Activated T-cell treated with anti-CD3 and anti-CD28 coated beads, Interleukin-2, amount 50 U/mL, for 1 hour (primary cell): ENCODE results near the gene RASGRF2.
A peak's percentile ranks its signal among the peaks of the same experiment; 100 is the strongest.

ENCODE experiments used
- DNase-seq: peaks from one replicate; pipeline ENCODE4 v3.0.0-alpha.2; 2020

The RASGRF2 gene

DNA sequence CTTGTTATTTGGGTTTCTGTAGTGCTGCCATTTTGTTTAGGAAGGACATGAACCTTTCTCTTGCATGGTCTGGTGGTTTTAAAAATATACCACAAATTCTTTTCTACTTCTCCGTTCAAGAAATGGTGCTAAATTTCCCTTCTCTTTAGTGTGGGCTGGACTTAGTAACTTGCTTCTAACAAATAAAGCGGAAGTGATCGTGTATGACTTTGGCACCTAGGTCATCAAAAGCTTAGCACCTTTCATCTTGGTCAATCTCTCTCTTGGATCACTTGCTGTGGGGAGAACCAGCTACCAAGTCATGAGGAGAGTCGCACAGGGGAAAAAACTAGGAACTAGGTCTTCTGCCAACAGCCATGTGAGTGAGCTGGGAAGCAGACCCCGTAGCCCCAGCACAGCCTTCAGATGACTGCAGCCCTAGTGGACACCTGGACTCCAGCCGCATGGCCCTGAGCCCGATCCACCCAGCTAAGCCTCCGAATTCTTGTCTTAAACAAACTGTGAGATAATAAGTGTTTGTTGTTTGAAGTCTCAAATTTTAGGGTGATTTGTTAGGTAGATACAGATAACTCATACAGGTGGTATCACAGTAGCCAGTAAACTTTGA, 185.3 kb downstream of the RASGRF2 start:
- DNase-seq: no peak

DNA sequence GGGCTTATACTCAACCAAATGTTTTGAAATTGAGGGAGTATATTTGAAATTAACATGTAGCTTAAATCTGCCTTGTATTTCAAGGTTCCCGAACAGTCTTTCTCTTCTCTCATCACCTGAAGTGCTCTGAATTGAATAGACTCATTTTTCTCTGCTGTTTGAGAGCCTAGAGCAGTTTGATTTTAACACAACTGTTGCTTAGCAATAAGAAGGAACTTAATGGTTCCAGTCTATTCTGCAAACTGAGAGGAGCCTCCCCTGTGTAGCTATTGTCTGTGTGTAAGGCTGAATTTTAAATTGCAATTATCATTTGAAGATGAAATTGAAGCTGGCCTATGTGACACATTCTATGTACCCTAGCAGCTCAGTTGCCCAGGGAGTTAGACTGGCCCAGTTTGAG, 185.9 kb downstream of the RASGRF2 start:
- no peak for DNase-seq

DNA sequence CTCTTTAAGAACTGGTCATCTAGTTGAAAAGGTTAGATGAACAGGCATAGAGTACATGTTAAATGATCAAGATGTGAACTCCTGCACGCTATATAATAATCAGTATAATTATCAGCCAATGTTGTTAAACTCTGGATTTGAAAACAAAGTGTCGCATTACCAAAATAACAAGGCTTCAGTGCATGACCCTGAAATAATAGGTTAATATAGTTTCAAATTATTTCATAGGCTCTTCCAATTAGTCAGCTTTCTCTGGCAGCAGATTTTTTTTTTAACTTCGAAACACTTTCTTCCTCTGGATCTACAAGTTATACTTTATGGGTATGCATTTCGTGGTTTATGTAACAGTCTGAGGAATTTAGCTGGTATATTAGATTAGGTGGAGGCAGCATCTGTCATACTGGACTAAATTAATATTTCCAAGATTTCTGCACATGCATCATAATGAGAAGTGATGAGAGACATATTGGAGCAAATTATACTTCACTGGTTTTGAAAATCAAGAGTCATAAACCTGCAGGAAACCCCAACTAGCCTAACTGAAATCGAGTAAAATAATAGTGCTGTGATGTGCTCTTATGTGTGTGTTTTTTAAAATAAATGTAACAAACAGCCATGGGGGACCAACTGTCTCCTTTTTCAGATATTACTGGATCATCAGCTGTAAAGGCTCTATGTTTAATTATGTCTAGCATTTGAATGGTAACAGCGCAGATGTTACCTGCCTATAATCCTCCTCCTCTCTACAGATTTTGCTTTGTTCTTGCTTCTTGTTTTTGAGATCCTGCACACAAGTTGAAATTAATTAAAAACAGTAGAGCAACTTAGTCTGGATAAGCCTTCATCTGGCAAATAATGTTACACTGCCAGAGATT, 187.1 kb downstream of the RASGRF2 start:
- no peak for DNase-seq

DNA sequence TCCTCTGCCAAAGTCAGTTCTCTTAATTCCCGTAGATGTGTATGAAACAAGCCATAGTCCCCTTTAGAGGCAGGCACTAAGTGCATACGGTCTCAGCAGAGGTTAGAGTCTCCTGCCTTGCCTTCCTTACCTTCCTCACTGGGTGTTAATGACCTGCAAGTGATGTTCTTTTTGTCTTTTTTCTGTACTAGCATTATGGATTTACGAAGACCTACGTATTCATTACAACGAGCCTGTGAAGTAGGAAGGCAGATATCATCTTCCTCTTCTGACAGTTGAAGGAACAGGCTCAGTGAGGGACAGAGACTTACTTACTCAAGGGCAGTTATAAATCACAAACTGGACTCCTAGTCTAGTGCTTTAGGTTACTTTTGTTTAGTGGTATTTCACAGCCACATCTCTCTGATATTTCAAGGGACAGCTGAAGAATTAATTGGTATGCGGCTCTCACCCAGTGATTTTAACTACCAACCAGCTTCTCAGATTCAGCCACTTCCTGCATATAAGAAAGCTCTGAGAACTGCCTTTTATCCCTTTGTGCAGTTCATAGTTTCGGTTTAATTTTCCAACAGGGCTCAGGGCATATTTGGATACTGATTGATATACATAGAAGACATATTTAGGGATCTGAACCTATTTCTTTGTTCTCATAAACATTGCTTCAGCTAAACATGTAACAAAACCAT, 187.9 kb downstream of the RASGRF2 start:
- DNase-seq: no peak

DNA sequence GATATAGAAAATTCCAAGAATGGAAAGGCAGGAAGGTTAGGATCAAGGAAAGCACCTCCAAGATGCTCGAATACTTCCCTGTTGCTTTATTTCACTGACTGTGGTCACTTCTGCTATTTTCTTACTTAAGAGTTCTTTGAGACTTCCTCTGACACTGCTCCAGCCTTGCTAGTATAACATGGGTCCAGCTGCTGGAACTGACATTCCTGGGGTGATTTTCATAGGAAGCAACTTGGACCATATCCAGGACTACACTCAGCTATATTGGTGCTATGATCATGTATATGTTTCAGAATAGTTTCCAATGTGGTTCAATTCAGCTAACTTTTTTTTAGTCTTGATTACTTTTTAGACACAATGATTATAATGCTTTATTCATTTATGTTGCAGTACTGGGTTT, 191.4 kb downstream of the RASGRF2 start:
- DNase-seq: no peak

DNA sequence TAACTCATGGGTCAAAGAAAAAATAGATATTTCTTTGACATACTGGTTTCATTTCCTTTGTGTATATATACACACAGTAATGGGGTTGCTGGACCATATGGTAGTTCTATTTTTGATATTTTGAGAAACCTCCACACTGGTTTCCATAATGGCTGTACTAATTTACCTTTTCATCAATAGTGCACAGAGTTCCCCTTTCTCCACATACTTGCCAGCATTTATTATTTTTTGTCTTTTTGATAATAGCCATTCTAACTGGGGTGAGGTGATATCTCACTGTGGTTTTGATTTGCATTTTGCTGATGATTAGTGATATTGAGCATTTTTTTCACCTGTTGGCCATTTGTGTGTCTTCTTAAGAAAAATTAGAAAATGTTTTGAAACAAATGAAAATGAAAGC, 194.6 kb downstream of the RASGRF2 start:
- DNase-seq: no peak

DNA sequence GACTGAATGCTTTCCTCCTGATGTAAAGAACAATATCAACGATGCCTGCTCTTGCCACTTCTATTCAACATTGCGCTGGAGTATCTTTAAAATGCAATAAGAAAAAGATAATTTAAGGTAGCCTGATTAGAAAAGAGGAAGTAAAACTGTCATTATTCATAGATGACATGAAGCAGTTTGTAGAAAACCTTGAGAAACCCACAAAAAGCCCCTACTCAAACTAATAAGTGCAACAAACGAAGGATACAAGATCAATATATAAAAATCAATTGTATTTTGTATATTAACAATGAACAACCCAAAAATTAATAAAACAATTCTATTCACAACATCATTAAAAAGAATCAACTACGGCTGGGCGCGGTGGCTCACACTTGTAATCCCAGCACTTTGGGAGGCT, 196.6 kb downstream of the RASGRF2 start:
- no peak for DNase-seq

DNA sequence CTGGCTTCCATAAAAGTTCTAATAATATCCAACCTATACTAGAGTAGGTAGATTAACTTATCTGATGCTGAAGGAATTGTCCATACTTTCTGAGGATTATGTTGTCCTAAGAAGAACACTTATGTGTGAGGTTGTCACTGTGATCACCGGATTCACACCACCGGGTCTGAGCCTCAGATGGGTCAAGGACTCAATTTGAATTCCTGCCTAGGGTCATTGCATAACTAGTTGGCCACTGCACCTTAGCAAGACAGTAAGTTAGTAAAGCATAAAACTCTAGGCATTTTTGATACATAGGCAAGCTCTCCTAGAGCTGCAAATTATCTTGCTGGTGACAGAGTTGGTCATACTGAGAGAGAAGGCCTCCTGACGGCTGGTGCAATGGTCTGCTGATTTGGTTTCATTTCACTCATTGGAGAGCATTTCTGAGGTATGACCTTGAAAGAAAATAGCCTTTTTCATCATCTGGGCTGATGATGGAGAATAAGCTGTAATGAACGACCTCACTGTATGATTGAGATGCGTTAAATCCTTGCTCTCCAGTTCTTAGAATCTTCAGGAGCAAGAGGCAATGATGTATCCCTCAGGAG, 200.9 kb downstream of the RASGRF2 start:
- DNase-seq: no peak

DNA sequence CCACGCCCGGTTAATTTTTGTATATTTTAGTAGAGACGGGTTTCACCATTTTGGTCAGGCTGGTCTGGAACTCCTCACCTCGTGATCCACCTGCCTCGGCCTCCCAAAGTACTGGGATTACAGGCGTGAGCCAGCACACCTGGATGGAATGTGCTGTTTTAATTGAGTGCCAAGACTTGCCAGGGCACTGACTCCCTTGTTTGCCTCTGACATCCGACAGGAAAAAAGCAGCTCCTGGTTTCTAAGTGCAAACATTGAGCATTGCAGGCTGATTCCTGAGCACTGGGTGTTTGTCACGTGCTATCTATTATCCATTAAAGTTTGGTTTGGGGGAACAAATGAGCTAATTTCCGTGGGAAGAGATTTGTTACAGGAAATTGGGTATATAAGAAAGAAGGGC, 202.3 kb downstream of the RASGRF2 start:
- DNase-seq: no peak

DNA sequence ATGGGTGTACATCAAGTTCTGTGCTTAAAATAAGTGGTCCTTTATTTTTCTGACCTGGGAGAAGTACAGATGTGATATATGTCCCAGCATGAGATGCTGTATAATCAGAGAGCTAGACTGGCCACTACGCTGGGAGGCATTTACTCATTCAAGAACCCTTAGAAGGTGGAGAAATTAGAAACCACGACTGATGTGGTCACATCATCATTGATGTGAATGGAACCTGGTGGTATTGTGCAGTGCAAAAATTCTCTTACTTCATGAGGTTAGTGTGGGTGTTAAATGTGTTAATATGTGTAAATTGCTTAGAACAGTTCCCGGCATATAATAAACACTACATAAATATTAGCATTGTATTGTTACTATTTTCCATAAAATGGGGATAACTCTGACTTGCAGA, 203.5 kb downstream of the RASGRF2 start:
- no peak for DNase-seq

DNA sequence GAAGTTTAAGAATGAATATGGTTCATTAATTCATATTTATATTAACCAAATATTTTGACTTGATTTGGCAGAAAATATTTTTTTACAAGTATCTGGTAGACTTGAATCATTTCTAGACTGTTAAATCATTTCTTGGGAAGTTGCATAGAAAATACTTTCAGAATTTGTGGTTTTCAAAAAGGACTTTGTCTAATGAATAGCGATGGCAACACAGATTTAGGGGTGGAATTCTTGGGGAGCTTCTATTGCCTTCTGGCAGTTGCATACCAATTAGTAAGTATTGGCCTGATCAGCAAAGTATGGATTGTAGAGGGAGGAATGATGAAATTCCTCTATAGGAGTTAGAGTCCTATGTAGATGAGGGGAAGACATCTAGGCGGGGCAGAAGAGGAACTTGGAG, 204.3 kb downstream of the RASGRF2 start:
- no peak for DNase-seq

DNA sequence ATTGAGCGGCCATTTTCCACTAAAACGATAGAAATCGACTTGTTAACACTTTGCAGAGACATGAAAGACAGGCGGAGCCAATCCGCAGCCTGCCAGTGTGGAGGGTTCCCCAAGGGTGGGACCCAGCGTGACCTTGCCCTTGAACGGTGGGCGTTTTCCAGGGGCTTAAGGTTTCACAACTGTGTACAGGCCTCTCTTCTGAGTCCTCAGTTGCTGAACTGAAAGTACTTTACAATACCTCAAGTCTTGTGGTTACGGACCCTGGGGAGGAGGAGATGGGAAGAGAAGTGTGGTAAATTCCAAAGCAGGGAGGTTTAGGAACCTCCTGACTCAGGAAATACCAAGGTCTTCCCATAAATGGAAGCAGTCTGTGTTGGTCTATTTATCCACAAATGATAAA, 204.8 kb downstream of the RASGRF2 start:
- no peak for DNase-seq

DNA sequence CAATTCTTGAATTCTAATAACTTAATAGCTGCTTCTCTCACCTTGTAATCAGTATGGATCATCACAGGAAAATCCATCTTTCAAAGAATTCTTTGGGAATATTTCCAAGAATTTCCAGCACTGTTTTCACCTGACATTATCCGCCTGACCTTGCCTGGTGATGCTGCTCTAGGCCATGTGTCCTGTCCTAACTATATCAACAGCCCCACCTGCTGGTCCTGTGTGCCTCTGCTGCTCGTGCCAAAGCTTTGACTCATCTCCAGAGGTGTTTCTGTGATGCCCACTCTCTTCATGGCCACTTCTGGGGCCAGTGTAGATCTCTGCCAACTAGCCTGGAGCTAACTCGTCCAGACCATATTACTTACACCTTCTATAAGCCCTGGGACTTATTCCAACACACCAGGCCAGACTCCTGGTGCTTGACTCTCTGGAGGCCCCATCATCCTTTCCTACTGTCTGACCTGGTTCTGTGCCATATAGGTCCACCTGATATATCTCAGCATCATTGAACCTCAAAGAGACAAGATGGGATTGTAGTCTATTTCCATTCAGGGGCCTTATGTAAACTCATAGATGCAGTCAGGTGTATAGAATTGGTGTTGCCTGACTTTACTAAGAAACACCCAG, 205.4 kb downstream of the RASGRF2 start:
- peak; percentile 43 for DNase-seq

DNA sequence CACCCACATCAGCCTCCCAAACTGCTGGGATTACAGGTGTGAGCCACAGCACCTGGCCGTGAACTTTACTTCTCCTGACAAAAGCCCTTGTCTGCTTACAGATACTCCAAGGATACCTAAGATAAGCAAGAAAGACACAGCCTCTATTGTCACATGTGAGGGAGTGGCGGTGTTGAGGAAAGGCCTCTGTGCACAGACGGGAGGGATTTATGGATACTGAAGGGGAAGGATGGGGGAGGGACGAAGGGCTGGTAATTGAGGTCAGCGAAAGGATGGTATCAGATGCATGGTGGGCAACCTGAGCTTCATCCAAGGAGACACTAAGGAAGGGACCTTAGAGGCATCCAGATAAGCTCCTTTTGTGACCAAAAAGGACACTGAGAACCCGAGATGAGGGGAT, 206.3 kb downstream of the RASGRF2 start:
- no peak for DNase-seq

DNA sequence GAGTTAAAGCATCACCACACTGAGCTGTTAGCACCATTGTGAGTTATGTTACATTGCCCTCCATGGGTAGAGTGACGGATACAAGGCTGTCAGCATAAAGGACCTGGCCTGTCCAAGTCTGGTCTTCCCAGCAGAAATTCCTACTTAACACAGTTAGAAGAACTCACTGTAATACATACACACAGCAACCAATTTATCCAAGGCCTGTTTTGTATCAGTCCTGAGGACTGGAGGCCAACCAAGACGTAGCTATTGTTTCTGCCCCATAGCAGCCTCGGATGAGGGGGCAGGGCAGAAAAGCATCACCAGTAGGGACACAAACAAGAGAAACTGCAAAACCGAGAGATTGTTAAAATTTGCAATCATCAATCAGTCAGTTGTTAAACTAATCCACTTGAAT, 206.9 kb downstream of the RASGRF2 start:
- DNase-seq: no peak

DNA sequence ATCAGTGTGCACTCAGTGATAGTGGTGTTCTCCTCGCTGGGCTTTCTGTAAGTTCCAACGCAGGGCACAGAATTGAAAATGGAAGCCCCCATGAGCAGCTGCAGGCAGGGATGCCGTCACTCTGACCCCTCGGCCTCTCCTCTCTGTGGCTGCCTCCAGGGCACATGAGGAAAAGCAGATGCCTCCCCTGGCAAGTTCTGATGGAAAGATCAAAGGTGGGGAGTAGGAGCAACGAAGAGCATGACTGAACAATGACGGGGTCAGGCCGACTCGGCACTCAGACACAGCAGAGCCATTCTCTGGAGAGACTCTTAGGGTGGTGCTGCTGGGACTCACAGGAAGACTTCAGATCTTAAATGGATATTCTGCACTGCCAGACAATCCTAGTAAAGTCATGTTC, 207.4 kb downstream of the RASGRF2 start:
- DNase-seq: no peak

DNA sequence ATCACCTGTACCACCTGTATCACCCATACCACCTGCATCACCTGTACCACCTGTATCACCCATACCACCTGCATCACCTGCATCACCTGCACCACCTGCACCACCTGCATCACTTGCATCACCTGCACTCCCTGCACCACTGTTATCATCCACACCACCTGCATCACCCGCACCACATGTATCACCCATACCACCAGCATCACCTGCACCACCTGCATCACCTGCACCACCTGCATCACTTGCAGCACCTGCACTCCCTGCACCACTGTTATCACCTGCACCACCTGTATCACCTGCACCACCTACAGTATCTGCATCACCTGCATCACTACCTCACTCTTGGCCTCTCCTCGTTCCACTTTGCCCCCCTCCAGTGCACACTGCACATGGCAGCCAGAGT, 209.8 kb downstream of the RASGRF2 start:
- no peak for DNase-seq

DNA sequence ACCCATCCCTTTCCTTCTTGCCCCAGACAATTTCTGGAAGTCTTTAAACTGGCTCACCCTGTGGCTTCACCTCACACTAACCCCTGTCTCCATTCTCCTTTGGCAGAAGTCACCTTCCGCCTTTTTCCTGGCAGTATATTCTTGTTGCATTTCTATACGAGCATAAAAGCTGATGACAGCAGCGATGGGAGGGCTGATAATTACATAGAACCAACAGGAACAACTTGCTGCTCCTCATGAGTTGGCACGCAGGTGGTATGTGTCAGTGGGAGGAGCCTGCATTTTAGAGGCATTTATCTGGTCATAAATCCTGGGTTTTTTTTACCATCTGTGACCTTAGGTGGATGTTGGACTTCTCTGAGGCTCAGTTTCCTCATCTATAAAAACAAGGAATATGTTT, 211.6 kb downstream of the RASGRF2 start:
- DNase-seq: no peak

DNA sequence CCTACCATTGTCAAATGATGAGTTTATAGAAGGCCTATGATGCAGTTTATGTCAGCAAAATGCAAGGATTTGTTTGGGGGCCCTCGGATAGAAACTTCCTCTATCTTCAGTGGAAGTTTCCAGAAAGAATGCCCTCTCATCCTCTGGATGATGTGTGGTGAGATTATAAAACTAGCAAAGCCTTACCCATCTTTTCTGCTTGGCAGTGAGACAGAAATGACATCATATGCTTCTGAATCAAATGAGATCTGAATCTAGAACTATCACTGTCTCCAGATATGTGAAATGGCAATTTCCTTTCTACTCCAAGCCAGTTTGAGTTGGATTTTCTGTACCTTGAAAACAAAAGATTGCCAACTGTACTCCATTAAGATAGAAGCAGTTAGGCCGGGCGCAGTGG, 212.5 kb downstream of the RASGRF2 start:
- DNase-seq: no peak

DNA sequence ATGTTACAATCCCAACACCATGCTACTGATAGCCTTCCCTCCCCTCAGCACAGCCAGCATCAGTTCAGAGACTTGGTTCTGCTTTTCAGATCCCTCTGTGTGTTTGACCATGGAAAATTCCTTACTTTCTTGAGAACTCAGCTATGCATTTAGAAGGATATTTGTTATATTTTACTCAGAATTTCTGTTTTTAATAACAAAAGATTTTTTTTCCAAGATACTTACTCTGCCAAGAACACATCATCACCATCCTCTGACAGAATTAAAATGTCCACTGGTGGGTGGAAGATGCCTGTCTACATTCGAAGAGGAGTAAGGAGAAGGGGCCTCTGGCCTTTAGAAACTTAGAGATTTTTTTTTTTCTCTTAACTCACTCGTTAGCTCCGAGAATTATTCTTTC, 216.9 kb downstream of the RASGRF2 start:
- DNase-seq: no peak

DNA sequence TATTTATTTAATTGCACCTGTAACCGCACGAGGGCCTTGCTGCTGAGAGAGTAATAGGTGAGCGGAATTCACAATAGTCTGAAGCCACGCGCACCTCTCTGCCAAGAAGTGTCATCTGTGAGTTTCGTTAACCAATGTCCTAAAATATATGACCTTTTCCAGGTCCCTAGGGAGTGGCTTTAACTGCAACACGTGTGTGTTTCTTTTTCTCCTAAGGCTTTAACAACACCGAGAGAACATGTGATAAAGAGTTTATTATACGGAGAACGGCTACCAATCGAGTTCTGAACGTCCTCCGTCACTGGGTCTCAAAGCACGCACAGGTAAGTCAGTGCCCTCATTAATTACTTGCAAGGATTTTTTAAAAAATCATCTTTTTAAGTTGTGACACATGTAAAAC, 219.8 kb downstream of the RASGRF2 start:
- no peak for DNase-seq

DNA sequence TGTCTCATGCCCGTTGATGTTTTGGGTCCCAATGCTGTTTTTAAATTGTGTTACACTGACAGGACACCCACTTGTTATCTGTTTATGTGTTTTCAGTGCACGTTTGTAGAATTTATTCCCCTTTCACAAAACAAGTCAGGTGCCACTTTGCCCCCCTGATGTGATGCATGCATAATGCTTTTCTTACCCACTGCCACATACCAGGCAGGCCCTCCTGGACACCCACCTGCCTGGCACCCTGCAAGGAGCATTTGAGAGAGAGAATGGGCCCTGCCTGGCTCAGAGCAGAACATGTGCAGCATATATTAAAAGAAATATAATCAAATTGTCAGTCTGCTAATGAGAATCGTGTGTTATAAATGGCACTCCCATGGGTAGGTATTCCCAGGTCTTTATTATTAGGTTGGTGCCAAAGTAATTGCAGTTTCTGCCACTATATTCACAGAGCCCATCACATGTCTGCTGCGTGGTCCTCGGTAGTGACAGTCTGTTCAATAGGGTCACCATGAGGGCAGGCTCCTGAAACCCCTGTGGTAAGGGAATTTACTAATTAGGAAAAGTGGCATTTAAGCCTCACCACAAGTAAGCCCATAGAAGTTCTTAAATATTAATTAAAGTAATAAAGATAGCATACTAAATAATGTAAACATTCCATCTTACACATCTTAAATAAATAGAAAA, 220.8 kb downstream of the RASGRF2 start:
- DNase-seq: no peak
